C1 segment of cervical spinal cord (tissue), 14 donors: Measurements from ENCODE around the gene GOLGA6L4.
"Not testable (repeated sequence)": the region's sequence is repeated elsewhere in the genome, so short reads cannot be mapped to it uniquely, and the experiment has no call there.

Source experiments
- DNase-seq, 14 donors: peaks; one replicate each; lab custom pipeline; 2025; lab: John Stamatoyannopoulos, UW

Gene GOLGA6L4

GRCh38 chr15:84235573-84235972 lies at the start of gene GOLGA6L4:
GOLGA6L4 (plus strand) TSS chr15:84235773; CDS start chr15:84235835, 62 bp downstream.
- not testable (repeated sequence) for DNase-seq

GRCh38 chr15:84192982-84193381 lies 42.6 kb upstream of the GOLGA6L4 start:
- not testable (repeated sequence) for DNase-seq

- DNase-seq, result not testable (repeated sequence)
Observed at GRCh38 chr15:84195603-84196002, 40.0 kb upstream of the GOLGA6L4 start.

- not testable (repeated sequence) for DNase-seq
Observed at GRCh38 chr15:84196530-84197188, 38.9 kb upstream of the GOLGA6L4 start.

GRCh38 chr15:84199865-84200264 lies 35.7 kb upstream of the GOLGA6L4 start:
- DNase-seq, result not testable (repeated sequence)

GRCh38 chr15:84246441-84246840 lies 10.9 kb downstream of the GOLGA6L4 start:
- not testable (repeated sequence) for DNase-seq
